NCI-H1048 (cell line): ENCODE measurements around the gene GTF2F2.

Experiments
- DNase-seq: peaks from one replicate; lab custom pipeline; 2025; lab: John Stamatoyannopoulos, UW

The GTF2F2 gene

DNA sequence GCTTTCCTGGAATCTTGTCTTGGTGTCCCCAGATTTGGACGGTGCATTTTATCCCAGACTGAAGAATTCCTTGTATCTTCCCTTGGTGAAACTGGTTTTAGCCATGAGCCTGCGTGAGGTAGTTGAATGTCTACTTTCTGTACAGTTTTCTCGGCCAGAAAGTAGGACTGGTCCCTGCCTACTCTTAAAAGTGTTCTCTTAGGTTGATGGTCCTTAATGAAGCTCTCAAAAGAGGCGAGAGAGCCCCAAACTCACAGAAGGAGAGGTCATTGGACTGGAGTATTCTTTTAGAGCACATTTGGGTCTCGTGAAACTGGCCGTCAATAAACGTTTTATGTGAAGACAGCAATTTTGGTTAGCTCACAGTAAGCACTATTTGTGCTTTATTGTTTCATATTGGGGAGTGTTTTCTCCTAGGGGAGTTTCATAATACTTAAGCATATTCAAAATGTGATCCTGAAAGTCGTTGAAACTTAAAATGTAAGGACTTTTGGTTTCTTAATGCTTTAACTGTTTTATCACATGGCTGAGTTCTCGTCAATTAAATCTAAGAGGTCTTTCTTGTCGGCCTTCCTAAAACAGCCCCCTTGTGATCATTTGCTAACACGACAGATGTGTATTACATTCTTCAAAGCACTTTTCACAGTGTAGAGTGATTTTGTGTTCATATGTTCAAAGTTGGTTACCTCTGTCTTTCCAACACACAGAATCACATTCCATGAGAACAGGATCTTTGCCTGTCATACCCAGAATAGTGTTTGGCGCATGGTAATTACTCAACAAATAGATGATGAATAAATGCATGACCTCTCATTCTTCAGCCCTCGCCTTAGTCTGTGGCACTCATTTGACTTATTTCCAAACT lies 889 bp downstream of the GTF2F2 start:
- no peak for DNase-seq

DNA sequence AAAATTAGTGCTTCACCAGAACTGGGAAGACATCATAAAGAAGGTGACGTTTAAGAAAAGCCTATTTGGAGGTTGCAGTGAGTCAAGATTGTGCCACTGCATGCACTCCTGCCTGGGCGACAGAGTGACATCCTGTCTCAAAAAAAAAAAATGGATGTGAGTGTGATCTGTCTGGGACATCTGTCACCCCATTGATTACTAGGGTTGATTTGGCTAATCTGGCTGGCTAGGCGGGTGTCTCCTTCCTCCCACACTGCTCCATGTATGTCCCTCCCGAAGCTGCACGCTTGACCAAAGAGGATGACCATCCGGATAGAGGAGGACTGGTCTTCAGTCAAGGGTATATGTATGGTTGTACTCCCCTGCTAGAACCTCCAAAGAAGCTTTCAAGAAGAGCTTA lies 2.6 kb downstream of the GTF2F2 start:
- no peak for DNase-seq

DNA sequence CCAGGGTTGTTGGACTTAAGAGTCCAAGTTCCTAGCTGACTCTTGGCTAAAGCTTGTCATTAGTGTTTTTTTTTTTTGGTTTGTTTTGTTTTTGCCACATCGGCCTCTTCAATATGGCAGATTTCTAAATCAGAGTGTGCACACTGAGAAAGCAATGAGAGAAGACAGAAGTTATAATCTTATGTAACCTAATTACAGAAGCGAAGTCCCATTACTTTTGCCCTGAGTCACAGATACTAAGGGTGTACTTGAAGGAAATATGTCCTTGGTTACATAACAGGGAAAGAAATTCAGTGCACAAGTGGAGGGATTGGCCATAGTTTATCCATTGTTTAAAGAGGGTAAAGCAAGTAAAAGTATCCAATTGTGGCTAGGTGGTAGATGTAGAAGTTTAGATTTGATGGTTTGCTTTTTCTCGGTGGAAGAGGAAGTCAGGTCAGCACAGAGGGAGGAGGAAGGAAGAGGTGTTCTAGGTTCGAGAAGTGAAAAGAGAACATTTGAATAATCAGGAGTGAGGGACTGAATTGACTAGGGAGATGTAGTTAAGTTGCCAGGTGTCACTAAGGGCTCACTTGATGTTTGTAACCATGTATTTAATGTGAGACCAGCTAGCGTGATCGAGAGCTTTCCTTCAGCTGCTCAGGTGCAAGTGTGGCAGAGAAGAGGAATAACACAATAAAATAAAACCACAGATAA lies 12.2 kb downstream of the GTF2F2 start:
- DNase-seq: no peak

DNA sequence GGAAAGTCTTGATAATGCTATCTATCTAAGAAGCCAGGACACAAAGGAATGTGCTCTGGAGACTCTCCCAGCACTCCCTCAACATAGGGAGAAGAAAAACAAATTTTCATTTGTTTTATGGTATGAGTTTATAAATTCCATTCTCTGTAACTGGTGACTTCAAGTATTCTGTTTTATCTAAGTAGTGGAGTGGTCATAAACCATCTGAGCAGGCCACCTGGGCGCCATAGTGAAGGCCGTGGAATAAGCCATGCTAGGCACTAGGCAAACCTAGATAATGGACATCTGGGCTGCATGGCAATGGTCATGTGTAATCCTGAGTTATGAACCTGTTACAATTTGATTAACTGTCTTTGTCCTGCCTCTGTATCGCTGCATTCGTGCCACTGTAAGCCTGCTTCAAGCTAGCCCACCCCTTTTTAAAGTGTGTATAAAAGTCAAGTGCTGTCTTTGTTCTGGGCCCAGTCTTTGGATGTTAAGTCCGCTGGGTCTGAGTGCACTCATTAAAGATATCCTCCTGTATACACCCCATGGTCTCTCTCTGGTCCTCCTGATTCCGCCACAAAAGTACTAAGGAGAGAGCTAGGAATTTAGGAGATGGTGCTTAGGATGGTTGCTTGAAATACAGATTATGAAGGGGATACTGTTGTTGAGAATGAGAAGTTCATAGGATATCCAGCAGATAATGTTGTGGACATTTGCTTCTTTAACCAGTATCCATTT lies 13.2 kb downstream of the GTF2F2 start:
- no peak for DNase-seq

DNA sequence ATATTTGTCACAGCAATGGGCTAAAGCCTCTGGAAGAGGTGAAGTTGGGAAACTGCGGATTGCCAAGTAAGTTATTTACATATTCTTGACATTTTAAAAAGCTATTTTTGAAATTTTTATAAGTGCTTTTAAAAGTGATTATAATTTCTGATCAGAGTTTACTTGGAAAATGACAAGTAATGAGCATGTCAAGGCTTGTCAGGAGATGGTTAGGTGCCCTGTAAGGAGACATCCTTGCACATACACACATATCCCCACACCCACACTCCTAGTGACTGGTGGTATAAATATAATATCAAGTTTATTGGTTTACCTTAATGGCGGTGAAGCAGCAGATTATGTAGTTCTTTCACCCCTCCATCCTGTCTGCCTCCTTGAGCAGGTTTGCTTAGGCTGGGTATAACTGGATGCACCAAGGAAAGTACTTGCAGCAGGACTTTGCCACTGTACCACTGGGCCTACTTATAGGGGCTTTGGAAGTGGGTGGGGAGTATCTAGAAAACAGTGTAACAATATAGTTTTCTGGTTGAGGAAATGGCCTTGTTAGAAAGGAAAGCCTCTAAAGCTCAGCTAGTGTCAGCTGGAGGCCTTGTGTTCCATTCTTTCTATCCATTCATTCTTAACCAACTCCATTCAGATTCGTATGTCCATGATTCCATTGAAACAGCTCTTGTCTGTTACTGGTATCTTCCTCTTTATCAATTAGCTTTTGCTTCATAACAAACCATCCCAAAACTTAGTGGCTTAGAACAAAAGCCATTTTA lies 16.6 kb downstream of the GTF2F2 start:
- no peak for DNase-seq

DNA sequence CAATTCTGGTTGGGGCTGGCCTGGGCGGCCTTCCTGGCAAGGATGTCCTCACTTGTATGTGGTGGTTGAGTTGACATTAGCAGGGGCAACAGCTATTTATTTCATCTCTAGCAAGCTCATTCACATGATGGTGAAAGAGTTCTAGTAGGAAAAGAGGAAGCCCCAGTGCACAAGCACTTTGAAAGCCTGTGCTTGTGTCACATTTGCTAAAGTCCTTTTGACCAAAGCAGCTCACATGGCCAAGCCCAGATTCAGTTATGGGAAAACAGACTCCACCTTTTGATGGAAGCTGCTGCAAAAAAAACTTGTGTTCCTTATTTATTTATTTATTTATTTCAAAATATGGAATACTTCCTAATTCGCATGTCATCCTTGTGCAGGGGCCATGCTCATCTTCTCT lies 17.2 kb downstream of the GTF2F2 start:
- DNase-seq: no peak

DNA sequence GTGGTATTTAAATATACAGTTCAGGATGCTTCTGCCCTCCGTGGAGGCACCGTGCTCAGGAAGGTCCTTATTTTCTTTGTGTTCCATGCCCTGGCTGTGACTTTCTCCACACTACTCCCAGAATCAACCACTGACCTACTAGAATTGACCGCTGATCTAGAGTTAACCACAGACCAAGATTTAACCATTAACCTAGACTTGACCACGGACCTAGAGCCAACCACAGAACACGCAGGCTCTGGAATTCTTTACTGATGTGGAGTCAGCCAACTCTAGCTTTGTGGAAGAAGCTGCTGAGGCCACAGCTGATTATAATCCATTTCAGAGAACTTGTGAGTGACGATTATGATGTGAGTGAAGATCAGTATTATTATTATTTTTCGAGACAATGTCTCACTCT lies 18.0 kb downstream of the GTF2F2 start:
- no peak for DNase-seq

DNA sequence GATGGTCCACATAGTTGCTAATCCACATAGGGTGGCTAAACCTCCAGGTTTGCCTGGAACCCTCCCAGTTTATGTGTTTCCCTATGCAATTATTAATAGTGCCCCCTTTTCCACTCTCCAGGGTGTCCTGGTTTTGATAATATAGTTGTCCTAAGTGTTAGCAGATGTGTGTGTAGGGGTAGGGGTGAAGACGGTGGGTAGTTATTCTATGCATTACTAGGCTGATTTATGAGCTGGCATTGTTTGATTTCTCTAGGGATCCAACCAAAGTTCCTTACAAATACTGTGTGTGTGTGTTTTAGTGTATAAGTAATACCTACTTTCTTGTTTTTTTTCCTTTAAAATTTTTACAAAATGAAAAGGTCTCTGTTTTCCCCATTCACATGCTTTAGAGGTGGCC lies 21.1 kb downstream of the GTF2F2 start:
- DNase-seq: no peak

DNA sequence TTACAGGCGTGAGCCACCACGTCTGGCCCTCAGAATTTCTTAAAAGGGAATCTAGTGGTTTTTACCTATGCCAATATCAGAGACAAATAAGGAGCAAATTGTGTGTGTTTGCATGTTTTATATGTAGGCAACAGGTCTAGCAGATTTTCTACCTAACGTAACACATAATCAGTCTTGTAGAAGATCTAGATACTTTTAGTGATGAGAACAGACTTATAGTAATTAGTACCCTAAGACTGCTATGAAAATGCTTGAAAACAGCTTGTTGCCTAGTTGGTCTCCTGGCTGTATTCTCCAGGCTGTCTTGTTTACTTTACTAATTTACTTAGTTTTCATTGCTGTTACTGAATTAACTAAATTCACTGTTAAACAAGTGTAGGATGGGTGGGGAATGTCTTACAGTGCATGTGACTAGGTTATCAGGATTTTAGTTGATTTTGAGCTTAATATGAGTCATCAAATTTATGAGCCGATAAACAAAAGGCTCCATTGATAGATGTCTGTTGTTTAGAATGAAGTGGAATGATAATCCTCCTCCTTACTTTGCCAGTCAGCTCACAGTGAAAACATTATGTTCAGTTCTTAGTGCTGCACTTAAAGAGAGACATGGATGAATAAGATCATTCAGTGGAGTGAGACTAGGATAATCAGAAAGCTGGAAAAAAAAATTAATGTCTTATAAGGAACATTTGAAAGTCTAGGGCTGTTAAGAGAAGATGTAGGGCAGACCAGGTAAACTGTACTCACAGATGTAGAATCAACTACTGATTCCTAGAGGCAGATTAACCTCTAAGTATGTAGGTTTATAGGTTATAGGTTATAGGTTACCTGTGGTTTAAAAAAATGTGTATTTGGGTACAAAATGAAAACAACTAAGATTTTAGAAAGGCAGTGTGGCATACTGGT lies 22.4 kb downstream of the GTF2F2 start:
- peak; percentile 12 for DNase-seq

DNA sequence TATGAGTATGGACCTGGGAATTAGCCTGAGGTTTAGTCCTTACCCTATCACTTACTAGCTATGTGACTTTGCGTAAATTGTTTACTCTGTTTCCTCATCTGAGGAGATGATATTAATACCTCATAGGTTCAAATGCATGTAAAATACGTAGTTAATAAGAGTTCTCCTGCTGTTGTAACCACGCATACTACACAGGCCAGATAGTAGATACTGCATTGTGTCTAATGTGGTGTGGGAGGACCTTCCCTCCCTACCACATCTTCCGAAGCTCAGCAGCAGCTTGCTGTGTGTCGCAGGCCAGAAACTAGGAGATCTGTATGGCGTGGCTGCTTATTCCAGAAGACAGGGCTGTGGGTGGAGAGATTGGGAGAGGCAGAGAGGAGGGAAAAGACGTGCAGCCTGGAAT lies 23.0 kb downstream of the GTF2F2 start:
- no peak for DNase-seq

DNA sequence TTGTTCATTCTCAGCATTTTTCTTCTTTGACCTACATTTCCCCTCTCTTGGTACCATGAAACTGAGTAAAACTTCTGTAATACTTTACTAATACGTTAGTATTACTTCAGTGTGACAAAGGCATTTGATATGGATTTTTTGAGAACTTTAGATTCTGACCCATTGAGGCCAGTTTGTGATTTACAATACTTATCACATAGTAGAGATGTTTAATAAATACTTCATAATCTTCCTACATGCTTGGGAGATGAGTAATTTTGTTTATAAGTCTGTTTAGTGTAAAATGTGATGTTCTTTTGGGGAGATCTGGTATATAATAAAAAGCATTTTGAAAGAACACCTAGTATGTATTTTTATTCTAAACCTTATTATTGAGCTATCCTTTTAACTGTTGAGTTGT lies 29.7 kb downstream of the GTF2F2 start:
- no peak for DNase-seq

DNA sequence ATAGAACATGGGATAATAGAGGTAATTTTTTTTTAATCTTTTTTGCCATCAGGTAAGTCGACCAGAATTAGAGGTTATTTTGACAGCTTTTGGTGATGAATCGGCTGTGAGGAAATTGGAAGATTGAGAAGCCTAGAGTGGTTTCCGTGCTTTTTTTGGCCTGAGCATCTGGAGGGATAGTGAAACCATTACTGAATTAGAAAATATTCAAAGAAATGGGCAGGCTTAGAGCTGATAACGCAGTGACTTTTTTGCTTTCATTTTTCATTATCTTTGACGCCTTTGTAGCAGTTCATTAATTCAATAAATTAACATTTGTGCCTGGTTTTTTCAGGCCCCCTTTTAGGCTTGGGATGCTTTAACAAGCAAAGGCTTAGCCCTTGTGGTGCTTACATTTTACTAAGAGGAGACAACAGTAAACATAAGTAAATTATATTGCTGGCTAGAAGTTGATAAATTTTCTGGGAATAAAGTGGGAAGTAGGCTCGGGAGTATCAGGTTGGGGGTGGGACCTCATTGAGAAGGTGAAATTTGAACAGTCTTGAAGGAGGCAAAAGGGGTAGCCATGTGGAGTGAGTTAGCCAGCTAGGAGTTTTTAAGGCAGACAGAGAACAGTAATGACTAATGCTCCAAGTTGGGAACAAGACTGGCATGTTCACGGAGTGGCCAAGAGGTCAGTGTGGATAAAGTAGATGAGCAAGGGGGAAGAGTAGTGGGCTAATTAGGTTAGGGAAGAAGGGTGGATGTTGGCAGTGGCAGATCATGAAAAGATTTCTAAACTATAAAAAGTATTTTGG lies 36.5 kb downstream of the GTF2F2 start:
- DNase-seq: no peak

DNA sequence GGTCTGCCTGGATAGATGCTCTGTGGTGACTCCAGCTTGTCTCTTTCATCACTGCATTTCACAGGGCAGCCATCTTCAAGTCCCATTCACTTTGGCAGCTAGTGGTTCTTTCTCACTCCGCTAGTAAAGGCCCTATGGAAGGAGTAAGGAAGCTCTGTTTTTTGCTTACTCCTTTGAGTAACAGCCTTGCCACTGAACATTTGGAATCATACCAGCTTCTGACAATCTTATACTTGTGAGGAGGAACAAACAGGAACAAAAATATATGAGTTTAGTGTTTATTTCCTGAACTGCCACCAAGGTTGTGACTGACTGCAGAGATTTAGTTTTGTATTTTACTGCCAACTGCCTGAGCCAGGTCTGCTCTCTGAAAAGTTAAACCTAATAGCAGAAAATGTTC lies 41.9 kb downstream of the GTF2F2 start:
- no peak for DNase-seq

DNA sequence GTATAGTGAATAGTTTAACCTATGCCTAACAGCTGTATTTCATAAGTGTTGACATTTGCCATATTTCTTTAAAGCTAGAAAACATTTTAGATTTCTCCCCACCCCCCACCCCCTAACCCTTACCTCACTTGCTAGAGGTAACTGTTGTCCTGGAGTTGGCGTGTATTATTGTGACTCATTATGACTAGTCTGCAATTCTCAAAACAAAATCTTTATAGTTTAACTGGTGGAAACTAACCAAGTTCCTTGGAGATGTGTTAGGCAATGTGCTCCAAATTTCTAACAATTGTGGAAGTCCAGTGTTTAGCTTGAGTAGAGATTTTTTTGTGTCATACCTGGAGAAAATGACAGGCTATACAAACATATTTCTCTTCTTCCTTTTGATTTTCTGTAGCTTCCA lies 42.5 kb downstream of the GTF2F2 start:
- DNase-seq: no peak

DNA sequence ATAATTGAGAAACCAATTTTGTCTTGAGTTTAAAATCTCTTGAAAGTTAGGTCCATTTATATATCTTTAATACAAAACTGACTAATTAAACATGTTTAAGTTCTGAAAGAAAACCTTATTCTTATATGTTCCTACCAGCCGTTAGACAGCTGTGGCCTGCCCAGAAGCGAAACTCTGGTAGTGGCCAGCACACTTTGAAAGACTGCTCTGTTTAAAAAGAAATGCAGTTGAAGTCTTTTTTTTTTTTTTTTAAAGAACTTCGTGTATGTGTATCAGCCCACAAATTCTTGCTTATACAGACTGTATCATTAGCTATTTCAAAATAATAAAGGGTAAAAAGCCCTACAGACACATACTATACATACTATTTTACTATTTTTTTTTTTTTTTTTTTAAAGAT lies 46.5 kb downstream of the GTF2F2 start:
- no peak for DNase-seq

DNA sequence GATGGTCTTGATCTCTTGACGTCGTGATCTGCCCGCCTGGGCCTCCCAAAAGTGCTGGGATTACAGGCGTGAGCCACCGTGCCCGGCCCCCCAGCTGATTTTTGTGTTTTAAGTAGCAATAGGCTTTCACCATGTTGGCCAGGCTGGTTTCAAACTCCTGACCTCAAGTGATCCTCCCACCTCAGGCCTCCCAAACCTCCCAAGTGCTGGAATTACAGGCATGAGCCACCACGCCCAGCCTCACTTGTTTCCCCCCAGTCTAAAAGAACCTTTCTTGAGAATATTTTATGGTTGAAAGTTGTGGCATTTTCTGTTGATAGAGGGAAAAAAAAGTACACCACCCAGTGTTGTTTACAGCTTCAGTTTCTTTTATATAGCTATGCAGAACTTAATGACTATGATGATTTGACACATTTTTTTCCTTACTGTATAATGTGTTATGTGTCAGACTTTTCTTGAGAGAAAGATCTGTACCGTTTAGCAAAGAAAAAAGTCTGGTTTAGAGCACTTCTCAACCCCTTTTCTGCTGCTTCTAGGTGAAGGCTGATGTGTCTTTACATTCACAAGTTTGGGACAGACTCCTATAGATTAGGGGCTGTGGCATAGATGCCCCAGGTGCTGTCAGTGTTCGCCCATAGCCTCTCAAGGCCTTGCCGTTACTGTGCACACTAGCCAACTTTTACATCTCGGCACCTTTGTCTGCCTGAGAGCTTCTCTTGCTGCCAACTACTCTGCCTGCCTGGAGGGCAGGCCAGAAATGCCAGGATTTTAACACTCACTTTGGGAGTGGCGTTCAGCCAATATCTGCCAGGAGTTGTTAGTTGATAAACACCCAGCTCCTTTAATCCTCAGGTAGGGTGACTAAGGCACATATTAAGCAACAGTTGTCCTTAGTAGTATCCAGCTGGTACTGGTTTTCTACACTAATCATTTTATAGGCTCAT lies 47.6 kb downstream of the GTF2F2 start:
- no peak for DNase-seq

DNA sequence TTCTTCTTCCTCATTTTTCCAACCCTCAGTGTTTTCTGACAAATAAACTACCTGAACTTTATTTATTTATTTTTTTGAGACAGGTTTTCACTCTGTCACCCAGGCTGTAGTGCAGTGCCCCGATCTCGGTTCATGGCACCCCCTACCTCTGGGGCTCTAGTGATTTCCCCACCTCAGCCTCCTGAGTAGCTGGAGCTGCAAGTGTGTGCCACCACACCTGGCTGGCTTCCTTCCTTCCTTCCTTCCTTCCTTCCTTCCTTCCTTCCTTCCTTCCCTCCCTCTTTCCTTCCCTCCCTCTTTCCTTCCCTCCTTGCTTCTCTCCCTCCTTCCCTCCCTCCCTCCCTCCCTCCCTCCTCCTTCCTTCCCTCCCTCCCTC lies 48.2 kb downstream of the GTF2F2 start:
- no peak for DNase-seq

DNA sequence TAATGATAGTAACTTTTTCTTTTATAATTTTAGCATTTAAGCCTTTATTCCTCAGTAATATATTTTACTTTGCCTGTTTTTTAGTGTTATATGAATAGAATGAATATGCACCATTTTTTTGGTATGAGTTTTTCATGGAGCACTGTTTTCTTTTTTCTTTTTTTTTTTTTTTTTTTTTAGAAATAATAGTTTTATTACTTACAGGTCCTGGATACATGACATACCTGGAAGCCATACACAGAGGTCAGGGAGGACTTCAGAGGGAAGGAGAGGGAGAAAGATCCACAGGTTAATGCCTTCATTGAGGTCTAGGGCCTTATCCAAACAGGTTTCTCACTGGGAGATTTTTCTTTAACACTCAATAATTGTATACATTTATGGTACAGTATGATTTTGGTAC lies 54.2 kb downstream of the GTF2F2 start:
- no peak for DNase-seq
